ENCODE results near the gene CRCP.

Gene CRCP

GRCh38 chr7:66190504-66190857 is 75.8 kb downstream of the CRCP start:
- no peak for DNase-seq (ENCODE audit: low spot score)

DNA sequence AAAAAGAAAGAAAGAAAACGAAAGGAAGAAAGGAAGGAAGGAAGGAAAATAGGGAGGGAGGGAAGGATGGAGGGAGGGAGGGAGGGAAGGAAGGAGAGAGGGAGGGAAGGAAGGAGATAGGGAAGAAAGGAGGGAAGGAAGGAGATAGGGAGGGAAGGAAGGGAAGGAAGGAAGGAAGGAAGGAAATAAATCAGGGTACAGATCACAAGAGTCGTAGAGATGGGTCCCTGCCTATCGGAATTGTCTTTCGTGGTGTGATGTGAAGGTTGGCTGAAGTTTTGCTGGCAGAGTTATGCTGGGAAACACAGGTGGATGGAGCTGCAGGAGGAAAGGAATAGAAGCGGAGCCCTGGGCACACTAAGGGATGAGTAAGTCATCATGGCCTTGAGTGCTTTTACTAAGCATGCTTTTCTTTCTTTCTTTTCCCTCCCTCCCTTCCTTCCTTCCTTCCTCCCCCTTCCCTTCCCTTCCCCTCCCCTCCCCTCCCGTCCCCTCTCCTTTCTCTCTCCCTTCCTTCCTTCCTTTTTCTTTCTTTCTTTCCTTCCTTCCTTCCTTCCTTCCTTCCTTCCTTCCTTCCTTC is 78.6 kb downstream of the CRCP start:
- DNase-seq (ENCODE audit: low spot score) = no peak

GRCh38 chr7:66198469-66198868 is 83.8 kb downstream of the CRCP start:
- no peak for DNase-seq (ENCODE audit: low spot score)

DNA sequence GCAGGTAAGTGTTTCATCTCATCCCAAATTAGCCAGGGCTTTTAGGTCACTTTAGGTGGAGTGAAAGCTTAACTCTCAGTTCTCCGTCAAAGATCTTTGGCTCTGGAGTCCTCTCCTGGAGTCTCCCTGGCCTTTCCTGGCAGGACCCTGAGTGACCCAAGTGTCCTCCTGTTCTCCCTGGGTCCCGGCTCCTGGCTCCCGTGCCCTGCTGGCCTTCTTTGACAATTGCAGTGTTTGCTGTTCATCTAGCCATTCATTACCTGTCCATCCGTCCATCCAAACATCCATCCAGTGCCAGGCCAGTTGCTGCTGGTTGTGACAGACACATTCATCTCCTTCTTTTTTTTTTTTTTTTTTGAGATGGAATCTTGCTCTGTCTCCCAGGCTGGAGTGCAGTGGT is 84.3 kb downstream of the CRCP start:
- peak; percentile 33 for DNase-seq (ENCODE audit: low spot score)

GRCh38 chr7:66202441-66202840 is 87.8 kb downstream of the CRCP start:
- no peak for DNase-seq (ENCODE audit: low spot score)

All from HuH-7.5 (cell line).